ENCODE results near the gene DHX38.

DHX38 gene

DNA sequence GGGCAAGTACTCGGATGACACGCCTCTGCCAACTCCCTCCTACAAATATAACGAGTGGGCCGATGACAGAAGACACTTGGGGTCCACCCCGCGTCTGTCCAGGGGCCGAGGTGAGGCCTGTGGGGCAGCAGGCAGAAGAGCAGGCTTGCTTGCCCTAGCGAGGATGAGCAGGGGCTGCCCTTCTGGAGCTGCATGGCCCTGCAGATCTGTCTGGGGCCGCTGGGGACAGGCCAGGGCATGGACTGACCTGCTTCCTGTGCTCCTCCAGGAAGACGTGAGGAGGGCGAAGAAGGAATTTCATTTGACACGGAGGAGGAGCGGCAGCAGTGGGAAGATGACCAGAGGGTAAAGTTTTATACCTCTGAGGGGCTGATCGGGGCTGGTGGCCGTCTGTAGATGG lies 5.3 kb downstream of the DHX38 start:
- TF ChIP-seq, protein P1, sequence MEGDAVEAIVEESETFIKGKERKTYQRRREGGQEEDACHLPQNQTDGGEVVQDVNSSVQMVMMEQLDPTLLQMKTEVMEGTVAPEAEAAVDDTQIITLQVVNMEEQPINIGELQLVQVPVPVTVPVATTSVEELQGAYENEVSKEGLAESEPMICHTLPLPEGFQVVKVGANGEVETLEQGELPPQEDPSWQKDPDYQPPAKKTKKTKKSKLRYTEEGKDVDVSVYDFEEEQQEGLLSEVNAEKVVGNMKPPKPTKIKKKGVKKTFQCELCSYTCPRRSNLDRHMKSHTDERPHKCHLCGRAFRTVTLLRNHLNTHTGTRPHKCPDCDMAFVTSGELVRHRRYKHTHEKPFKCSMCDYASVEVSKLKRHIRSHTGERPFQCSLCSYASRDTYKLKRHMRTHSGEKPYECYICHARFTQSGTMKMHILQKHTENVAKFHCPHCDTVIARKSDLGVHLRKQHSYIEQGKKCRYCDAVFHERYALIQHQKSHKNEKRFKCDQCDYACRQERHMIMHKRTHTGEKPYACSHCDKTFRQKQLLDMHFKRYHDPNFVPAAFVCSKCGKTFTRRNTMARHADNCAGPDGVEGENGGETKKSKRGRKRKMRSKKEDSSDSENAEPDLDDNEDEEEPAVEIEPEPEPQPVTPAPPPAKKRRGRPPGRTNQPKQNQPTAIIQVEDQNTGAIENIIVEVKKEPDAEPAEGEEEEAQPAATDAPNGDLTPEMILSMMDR (IDR thresholded peaks at IDR 0.05; ENCODE audit: low read depth, low read length) = no peak

DNA sequence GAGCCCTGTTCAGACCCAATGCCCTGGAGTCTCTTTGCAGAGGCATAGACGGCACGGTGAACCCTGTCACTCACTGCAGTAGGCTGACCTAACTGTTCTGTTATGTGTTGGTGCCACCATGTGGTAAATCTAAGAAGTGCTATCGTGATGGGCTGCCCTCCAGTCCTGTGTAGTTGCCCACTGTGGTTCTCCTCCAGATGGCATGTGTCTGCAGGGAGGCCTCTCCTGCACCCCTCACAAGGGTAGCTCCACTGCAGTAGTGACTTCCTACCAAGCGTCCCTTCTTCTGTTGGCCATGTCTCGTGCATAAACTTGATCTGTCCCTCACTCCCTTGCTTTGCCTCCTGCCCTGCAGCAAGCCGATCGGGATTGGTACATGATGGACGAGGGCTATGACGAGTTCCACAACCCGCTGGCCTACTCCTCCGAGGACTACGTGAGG lies 5.8 kb downstream of the DHX38 start:
- Histone ChIP-seq H3K4me3 (ENCODE audit: low read depth, low read length) (no peak overlapping the region), H3K4me1 (no peaks in the 10 kb centered on the region; the same call in 1 of the 2 replicates), H3K27me3 (no peaks in the 10 kb centered on the region), H3K36me3 (peaks cover 82% of the 10 kb centered on the region), H3K9me3 (no peaks in the 10 kb centered on the region)
- DNase-seq = peak; percentile 70
- TF ChIP-seq, protein P1 (IDR thresholded peaks at IDR 0.05; ENCODE audit: low read depth, low read length) = peak; percentile 71

More for the DNA sequence above, 5.3 kb downstream of the DHX38 start:
- no peaks in the 10 kb centered on the region; the same call in 1 of the 2 replicates for H3K4me1 ChIP-seq
- H3K27me3 ChIP-seq = no peaks in the 10 kb centered on the region
- no peak overlapping the region for H3K4me3 ChIP-seq (ENCODE audit: low read depth, low read length)
- DNase-seq = no peak
- H3K36me3 ChIP-seq = peaks cover 77% of the 10 kb centered on the region
- H3K9me3 ChIP-seq = no peaks in the 10 kb centered on the region

DNA sequence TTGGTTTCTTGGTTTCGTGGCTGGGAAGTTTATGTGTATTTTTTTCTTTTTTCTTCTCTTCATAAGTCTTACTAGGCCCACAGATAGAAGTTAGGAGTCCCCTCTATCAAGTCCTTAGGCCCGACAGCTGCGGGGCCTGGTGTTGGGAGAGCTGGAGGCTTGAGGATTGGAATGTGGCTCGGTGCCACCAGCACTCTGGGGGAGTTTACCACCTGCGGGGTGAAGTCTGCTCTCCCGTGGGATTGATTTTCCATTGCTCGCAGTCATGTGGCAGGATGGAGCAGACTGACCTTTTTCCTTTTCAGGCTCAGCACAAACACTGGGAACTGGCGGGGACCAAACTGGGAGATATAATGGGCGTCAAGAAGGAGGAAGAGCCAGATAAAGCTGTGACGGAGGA lies 7.5 kb downstream of the DHX38 start:
- Histone ChIP-seq H3K36me3 (peaks cover 98% of the 10 kb centered on the region), H3K4me1 (no peaks in the 10 kb centered on the region), H3K4me3 (ENCODE audit: low read depth, low read length) (no peak overlapping the region), H3K27me3 (no peaks in the 10 kb centered on the region), H3K9me3 (no peaks in the 10 kb centered on the region)
- no peak for DNase-seq
- TF ChIP-seq, protein P1 (IDR thresholded peaks at IDR 0.05; ENCODE audit: low read depth, low read length) = no peak

DNA sequence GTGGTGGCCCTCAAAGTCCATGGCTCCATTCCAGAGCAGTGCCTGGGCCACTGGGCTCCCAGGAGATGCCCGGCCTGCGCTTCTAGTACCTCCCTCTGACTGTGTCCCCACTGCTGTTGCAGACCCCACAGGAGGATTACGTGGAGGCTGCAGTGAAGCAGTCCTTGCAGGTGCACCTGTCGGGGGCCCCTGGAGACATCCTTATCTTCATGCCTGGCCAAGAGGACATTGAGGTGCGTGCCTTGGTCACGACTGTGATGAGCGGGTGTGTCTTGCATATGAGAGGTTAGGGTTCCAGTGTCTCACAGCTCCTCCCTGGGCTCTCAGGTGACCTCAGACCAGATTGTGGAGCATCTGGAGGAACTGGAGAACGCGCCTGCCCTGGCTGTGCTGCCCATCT lies 11.3 kb downstream of the DHX38 start:
- H3K9me3 ChIP-seq = no peaks in the 10 kb centered on the region
- DNase-seq = no peak
- no peak overlapping the region for H3K4me3 ChIP-seq (ENCODE audit: low read depth, low read length)
- H3K27me3 ChIP-seq = no peaks in the 10 kb centered on the region
- H3K36me3 ChIP-seq = peaks cover 100% of the 10 kb centered on the region
- TF ChIP-seq, protein P1 (IDR thresholded peaks at IDR 0.05; ENCODE audit: low read depth, low read length) = no peak
- H3K4me1 ChIP-seq = no peaks in the 10 kb centered on the region

DNA sequence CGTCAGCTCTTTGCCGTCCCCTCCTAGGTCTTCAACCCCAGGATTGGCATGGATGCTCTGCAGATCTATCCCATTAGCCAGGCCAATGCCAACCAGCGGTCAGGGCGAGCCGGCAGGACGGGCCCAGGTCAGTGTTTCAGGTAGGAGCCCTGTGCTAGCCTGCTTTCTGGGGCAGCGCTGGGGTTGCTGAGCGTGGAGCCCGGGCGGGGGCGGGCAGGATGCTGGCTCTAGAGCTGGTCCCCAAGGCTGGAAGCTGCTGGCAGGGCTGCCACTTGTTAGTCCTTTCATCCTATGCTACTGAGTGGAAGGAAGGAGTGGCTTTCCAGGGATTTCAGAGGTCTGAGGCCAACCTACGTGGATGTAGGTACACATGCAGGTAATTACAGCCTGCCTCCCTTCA lies 12.3 kb downstream of the DHX38 start:
- DNase-seq = no peak
- Histone ChIP-seq H3K4me1 (no peaks in the 10 kb centered on the region), H3K9me3 (no peaks in the 10 kb centered on the region), H3K36me3 (peaks cover 100% of the 10 kb centered on the region), H3K4me3 (ENCODE audit: low read depth, low read length) (no peak overlapping the region), H3K27me3 (no peaks in the 10 kb centered on the region)
- TF ChIP-seq, protein P1 (IDR thresholded peaks at IDR 0.05; ENCODE audit: low read depth, low read length) = no peak

DNA sequence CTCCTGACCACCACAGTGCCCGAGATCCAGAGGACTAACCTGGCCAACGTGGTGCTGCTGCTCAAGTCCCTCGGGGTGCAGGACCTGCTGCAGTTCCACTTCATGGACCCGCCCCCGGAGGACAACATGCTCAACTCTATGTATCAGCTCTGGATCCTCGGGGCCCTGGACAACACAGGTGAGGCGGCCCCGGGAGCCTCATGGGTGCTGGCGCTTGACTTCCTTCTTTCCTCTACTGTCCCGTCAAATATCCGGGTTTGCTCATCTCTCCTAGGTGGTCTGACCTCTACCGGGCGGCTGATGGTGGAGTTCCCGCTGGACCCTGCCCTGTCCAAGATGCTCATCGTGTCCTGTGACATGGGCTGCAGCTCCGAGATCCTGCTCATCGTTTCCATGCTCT lies 13.7 kb downstream of the DHX38 start:
- no peaks in the 10 kb centered on the region for H3K27me3 ChIP-seq
- no peak for DNase-seq
- TF ChIP-seq, protein P1 (IDR thresholded peaks at IDR 0.05; ENCODE audit: low read depth, low read length) = no peak
- no peak overlapping the region for H3K4me3 ChIP-seq (ENCODE audit: low read depth, low read length)
- H3K9me3 ChIP-seq = no peaks in the 10 kb centered on the region
- no peaks in the 10 kb centered on the region for H3K4me1 ChIP-seq
- H3K36me3 ChIP-seq = peaks cover 100% of the 10 kb centered on the region

Measured in BE2C (cell line).